Spleen (tissue), 11 donors: ENCODE data around the gene LRBA. TPM values are rescaled to one million over a fixed set of nuclear protein-coding genes. Genes with fewer than 3 reads are reported as not detected.

Experiments
- DNase-seq: peaks from one replicate; pipeline ENCODE4 v3.0.0-alpha.2; 2020
- H3K27ac ChIP-seq, 8 donors: fragments of 200-600 bp; sonication (generic) in 7 of 8; 1 replicate in 4 of 8; 2 replicates in 4 of 8; pipeline versions ENCODE4 v1.5.0 to v1.8.0; 2016 to 2021; ENCODE audit warnings: inconsistent platforms in 4 of 8, mild to moderate bottlenecking in 4 of 8, moderate library complexity in 1 of 8
- H3K27me3 ChIP-seq, 7 donors: fragments of 200-600 bp; sonication (generic) in 6 of 7; replicated peaks in 1 of 7; 1 replicate in 4 of 7; 2 replicates in 3 of 7; pipeline versions ENCODE4 v1.5.0 to v1.8.0; 2016 to 2021; ENCODE audit warnings: inconsistent platforms in 3 of 7, mild to moderate bottlenecking in 1 of 7
- H3K36me3 ChIP-seq, 6 donors: fragments of 200-600 bp; sonication (generic) in 5 of 6; 1 replicate in 4 of 6; 2 replicates in 2 of 6; pipeline versions ENCODE4 v1.5.0 to v1.8.0; 2016 to 2021; ENCODE audit warnings: inconsistent platforms in 2 of 6
- H3K4me1 ChIP-seq, 6 donors: fragments of 200-600 bp; sonication (generic) in 5 of 6; 1 replicate in 3 of 6; 2 replicates in 3 of 6; pipeline versions ENCODE4 v1.5.0 to v1.8.0; 2016 to 2021; ENCODE audit warnings: inconsistent platforms in 3 of 6
- H3K4me3 ChIP-seq, 8 donors: fragments of 200-600 bp; sonication (generic) in 7 of 8; 1 replicate in 4 of 8; 2 replicates in 4 of 8; pipeline versions ENCODE4 v1.5.0 to v1.8.0; 2016 to 2021; ENCODE audit warnings: inconsistent platforms in 4 of 8, mild to moderate bottlenecking in 4 of 8, moderate library complexity in 2 of 8
- H3K9me3 ChIP-seq, 8 donors: fragments of 200-600 bp; sonication (generic) in 7 of 8; 1 replicate in 4 of 8; 2 replicates in 4 of 8; pipeline versions ENCODE4 v1.5.0 to v1.8.0; 2016 to 2021; ENCODE audit warnings: inconsistent platforms in 4 of 8
- CTCF ChIP-seq, 11 experiments: fragments of 200-600 bp in 7 of 11; fragments of 450-650 bp in 4 of 11; sonication (generic) in 4 of 11; IDR thresholded peaks in 8 of 11; conservative IDR thresholded peaks in 3 of 11; 1 replicate in 7 of 11; 2 replicates in 4 of 11; pipeline versions ENCODE4 v1.4.0 to v1.8.0; 2016 to 2021; ENCODE audit warnings: antibody characterized with exemption in 11 of 11, inconsistent platforms in 4 of 11, mild to moderate bottlenecking in 1 of 11
- POLR2A ChIP-seq, 3 donors: fragments of 450-650 bp; IDR thresholded peaks; one replicate each; pipeline ENCODE4 v1.5.1; 2017; ENCODE audit warnings: antibody characterized with exemption in 3 of 3, mild to moderate bottlenecking in 1 of 3
- POLR2AphosphoS5 ChIP-seq, 3 donors: sonication (generic); formaldehyde crosslinking; IDR thresholded peaks; one replicate each; pipeline ENCODE4 v1.5.1; 2017; ENCODE audit warnings: antibody characterized with exemption in 3 of 3
- WGBS, 5 donors: extraction: QIAGEN DNeasy Blood & Tissue Kit in 3 of 5; methylation state at CpG; one replicate each; pipeline versions ENCODE4 v1.1.5 to v1.1.7; 2013 to 2018; 5-methylcytosine and 5-hydroxymethylcytosine counted together
- intact Hi-C: fragments of 100-400 bp; cut with DNase I; formaldehyde crosslinking; loops from one replicate; pipeline ENCODE4 v1.15.0; 2023; ENCODE audit warnings: low total_unique reads
- polyA plus RNA-seq, 3 donors: library from polyadenylated mRNA; stranded (reverse); fragments of 200-250 nt; gene quantifications; one replicate each; pipeline ENCODE4 v1.2.1, GENCODE V29; 2013
- total RNA-seq, 7 donors: library from RNA; depleted of rRNA in 3 of 7; stranded (reverse); fragments of >200 nt in 3 of 7; fragmentation: NEBNext Ultra II Directional in 4 of 7; extraction: Animal tissue kit (Norgen Biotek cat#: 25700) in 4 of 7; gene quantifications; one replicate each; pipeline versions ENCODE4 v1.1.0 to v1.2.1, GENCODE V29; 2016 to 2021
- donor health status: healthy with polysubstance abuse.
- donor health status: DM: no; HTN: no; CAD: no; lungs with moderate emphysema.
- donor health status: DM: no; HTN: no; CAD: no.
- donor health status: Bipolar disorder and iron deficiency.
- donor health status: healthy.
- donor health status: DM: no; HTN: no; CAD: no.
- donor health status: DM: yes; HTN: yes; CAD: no.

LRBA gene
- total and polyA plus RNA-seq, 10 donors, result 8.2 to 84.9 (median 50.5) TPM

GRCh38 chr4:150890246-150890645 lies 124.8 kb downstream of the LRBA start:
- no peak for DNase-seq
- Histone ChIP-seq H3K36me3 (peaks cover 0 to 40% (median 9%) of the 10 kb centered on the region in 6 donors), H3K9me3 (no peaks in the 10 kb centered on the region), H3K27me3 (no peaks in the 10 kb centered on the region), H3K4me3 (no peak overlapping the region), H3K4me1 (peaks cover 0 to 5% (median 0%) of the 10 kb centered on the region in 6 donors), H3K27ac (no peak overlapping the region)
- 75 to 86% (median 78%) methylated on average over 2 of the region's 2 CpGs for WGBS, 5 donors
- TF ChIP-seq CTCF (IDR thresholded peaks at IDR 0.05 in 8 of 11, conservative IDR thresholded peaks at IDR 0.05 in 3 of 11), result no peak
- no peak for TF ChIP-seq POLR2A (IDR thresholded peaks at IDR 0.05)
- no peak for TF ChIP-seq POLR2AphosphoS5 (IDR thresholded peaks at IDR 0.05)
- intact Hi-C loops, result no loop called here

GRCh38 chr4:150889306-150889705 lies 125.8 kb downstream of the LRBA start:
- peaks cover 0 to 5% (median 0%) of the 10 kb centered on the region in 6 donors for H3K4me1 ChIP-seq
- intact Hi-C loops, result no loop called here
- 91 to 97% (median 95%) methylated on average over 4 of the region's 4 CpGs for WGBS, 5 donors
- TF ChIP-seq POLR2A (IDR thresholded peaks at IDR 0.05) (no peak), POLR2AphosphoS5 (IDR thresholded peaks at IDR 0.05) (no peak), CTCF (IDR thresholded peaks at IDR 0.05 in 8 of 11, conservative IDR thresholded peaks at IDR 0.05 in 3 of 11) (no peak)
- H3K9me3 ChIP-seq, result no peaks in the 10 kb centered on the region
- H3K4me3 ChIP-seq, result no peak overlapping the region
- no peak overlapping the region for H3K27ac ChIP-seq
- DNase-seq, result no peak
- H3K36me3 ChIP-seq, result peaks cover 0 to 37% (median 9%) of the 10 kb centered on the region in 6 donors
- no peaks in the 10 kb centered on the region for H3K27me3 ChIP-seq

- Histone ChIP-seq H3K36me3 (peaks cover 0 to 30% (median 9%) of the 10 kb centered on the region in 6 donors), H3K9me3 (no peaks in the 10 kb centered on the region), H3K4me3 (no peak overlapping the region), H3K4me1 (peaks cover 0 to 5% (median 0%) of the 10 kb centered on the region in 6 donors), H3K27me3 (no peaks in the 10 kb centered on the region), H3K27ac (no peak overlapping the region)
- TF ChIP-seq CTCF (IDR thresholded peaks at IDR 0.05 in 8 of 11, conservative IDR thresholded peaks at IDR 0.05 in 3 of 11), result no peak
- TF ChIP-seq POLR2AphosphoS5 (IDR thresholded peaks at IDR 0.05), result no peak
- no peak for TF ChIP-seq POLR2A (IDR thresholded peaks at IDR 0.05)
- intact Hi-C loops, result no loop called here
- DNase-seq, result no peak
These were observed 126.5 kb downstream of the LRBA start for GRCh38 chr4:150888625-150889024.

- Histone ChIP-seq H3K4me3 (no peak overlapping the region), H3K27ac (no peak overlapping the region), H3K27me3 (no peaks in the 10 kb centered on the region), H3K36me3 (peaks cover 0 to 27% (median 9%) of the 10 kb centered on the region in 6 donors), H3K4me1 (peaks cover 0 to 5% (median 0%) of the 10 kb centered on the region in 6 donors), H3K9me3 (no peaks in the 10 kb centered on the region)
- intact Hi-C loops, result no loop called here
- DNase-seq, result no peak
- no peak for TF ChIP-seq POLR2AphosphoS5 (IDR thresholded peaks at IDR 0.05)
- TF ChIP-seq CTCF (IDR thresholded peaks at IDR 0.05 in 8 of 11, conservative IDR thresholded peaks at IDR 0.05 in 3 of 11), result no peak
- TF ChIP-seq POLR2A (IDR thresholded peaks at IDR 0.05), result no peak
- WGBS, 5 donors, result 0 to 31% (median 0%) methylated on average over 1 of the region's 1 CpG
These were observed 126.9 kb downstream of the LRBA start for GRCh38 chr4:150888217-150888616.
